GM12864 (cell line): Measurements from ENCODE around the gene EDRF1.
"Not testable (repeated sequence)": the region's sequence is repeated elsewhere in the genome, so short reads cannot be mapped to it uniquely, and the experiment has no call there.

Experiments
- DNase-seq: peaks from one replicate; pipeline ENCODE4 v3.0.0-alpha.2; 2011; ENCODE audit warnings: low read depth
- H3K4me3 ChIP-seq: 2 replicates; pipeline ENCODE4 v1.5.1; 2011; ENCODE audit warnings: mild to moderate bottlenecking, low read depth, low read length, control low read depth
- TF ChIP-seq, protein P1 (sequence below): IDR thresholded peaks from 2 replicates; pipeline ENCODE4 v1.5.1; 2011; ENCODE audit warnings: low read depth, mild to moderate bottlenecking, moderate library complexity, low read length, control low read depth, inconsistent platforms; ENCODE audit errors: missing control alignments

The EDRF1 gene

DNA sequence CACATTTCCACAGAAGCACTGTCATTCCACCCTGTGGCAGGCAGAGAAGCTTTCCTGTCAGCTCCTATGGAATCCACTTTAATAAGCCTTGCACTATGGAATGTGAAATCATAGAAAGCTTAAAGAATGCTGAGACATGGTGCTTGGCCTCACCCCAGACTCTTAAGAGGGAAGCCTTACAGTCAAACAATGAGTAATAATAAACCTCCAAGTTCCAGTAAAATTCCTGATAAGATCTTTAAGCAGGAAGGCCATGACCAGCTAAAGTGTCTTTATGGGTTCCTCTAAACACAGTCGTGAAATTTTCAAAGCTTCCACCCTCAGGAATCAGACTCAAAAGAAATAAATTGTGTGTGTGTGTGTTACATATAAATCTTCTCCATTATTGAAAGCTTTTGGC is 24.6 kb upstream of the EDRF1 start:
- no peak overlapping the region for H3K4me3 ChIP-seq
- no peak for DNase-seq
- TF ChIP-seq, protein P1, sequence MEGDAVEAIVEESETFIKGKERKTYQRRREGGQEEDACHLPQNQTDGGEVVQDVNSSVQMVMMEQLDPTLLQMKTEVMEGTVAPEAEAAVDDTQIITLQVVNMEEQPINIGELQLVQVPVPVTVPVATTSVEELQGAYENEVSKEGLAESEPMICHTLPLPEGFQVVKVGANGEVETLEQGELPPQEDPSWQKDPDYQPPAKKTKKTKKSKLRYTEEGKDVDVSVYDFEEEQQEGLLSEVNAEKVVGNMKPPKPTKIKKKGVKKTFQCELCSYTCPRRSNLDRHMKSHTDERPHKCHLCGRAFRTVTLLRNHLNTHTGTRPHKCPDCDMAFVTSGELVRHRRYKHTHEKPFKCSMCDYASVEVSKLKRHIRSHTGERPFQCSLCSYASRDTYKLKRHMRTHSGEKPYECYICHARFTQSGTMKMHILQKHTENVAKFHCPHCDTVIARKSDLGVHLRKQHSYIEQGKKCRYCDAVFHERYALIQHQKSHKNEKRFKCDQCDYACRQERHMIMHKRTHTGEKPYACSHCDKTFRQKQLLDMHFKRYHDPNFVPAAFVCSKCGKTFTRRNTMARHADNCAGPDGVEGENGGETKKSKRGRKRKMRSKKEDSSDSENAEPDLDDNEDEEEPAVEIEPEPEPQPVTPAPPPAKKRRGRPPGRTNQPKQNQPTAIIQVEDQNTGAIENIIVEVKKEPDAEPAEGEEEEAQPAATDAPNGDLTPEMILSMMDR: no peak

DNA sequence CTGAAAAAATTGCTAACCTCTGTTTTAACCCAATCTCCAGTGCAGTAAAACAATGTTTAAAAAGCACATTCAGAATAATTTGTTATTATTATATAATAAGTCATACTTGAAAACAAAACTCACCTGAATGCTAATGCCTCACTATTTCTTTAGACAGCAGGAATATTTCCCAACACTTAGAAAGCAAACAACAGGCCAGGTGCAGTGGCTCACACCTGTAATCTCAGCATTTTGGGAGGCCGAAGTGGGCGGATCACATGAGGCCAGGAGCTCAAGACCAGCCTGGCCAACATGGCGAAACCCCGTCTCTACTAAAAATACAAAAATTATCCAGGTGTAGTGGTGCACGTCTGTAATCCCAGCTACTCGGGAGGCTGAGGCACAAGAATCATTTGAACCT is 22.6 kb upstream of the EDRF1 start:
- DNase-seq, H3K4me3 ChIP-seq: not testable (repeated sequence)

DNA sequence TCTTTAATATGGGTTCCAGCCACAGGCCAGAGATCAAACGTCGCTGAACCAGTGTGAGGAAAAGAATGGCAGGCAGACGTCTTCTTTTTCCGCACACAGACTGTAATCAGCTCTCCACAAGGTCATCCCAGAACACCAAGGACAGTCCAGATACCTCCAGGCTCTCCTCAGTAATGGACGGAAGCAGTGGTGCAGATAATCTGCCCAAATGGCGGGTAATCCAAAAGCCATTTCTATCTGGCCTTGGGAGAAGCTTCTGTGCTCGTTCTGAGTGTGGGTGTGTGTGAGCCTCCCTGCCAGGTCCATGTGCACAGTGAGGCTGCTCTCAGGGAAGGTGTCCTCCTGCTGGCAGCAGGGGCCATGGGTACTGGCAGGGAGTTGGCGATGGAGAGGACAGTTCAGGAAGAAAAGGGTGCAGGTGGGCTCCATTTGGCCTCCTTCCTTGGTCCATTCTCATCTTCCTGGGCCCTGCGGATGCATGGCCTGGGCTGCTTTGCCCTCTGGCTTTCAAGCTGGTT is 21.0 kb upstream of the EDRF1 start:
- no peak for DNase-seq
- H3K4me3 ChIP-seq: no peak overlapping the region
- TF ChIP-seq, protein P1: no peak

DNA sequence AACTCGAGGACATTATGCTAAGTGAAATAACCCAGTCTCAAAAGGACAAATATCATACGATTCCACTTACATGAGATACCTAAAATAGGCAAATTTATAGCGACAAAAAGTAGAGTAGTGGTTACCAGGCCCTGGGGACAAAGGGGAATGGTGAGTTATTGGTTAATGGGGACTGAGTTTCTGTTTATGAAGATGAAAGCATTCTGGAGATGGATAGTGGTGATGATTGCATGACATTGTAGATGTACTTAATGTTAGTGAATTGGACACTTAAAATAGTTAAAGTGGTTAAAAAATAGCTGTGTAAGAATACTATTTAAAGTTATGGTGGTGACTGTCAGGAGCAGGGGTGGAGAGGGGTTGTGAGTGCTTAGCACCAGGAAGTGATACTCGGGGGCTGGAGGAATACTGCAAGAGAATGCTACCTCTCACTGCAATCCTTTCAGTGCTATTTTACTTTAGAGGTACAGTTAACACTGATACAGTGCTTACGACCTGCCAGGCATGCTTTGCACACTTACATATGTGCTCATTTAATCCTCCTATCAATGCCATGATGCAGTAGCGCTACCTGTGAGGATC is 19.9 kb upstream of the EDRF1 start:
- H3K4me3 ChIP-seq: no peak overlapping the region
- no peak for DNase-seq
- TF ChIP-seq, protein P1: no peak

DNA sequence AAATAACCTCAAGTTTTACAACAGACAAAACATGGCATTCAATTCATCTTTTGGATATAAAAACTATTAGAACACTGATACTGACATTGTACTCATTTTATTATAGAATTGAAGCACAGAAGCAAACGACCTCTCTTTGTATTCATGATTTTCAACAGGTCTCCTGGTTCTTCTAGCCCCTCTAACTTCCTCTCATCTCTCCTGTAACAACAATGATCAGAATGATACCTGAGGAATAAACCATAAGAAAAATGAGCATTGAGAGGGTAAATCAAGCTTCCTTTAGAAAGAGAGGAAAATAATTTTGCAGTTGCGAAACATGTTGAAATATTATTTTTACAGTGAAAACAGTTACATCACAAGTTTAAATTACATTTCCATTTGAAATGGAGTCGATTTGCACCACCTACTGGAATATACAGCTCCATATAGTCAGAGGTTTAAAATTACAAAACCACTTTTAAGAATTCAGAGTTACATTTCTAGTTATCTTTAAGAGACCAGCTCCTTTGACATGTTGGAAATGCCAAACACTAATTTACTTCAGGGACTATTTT is 19.1 kb upstream of the EDRF1 start:
- TF ChIP-seq, protein P1: no peak
- no peak overlapping the region for H3K4me3 ChIP-seq
- no peak for DNase-seq

DNA sequence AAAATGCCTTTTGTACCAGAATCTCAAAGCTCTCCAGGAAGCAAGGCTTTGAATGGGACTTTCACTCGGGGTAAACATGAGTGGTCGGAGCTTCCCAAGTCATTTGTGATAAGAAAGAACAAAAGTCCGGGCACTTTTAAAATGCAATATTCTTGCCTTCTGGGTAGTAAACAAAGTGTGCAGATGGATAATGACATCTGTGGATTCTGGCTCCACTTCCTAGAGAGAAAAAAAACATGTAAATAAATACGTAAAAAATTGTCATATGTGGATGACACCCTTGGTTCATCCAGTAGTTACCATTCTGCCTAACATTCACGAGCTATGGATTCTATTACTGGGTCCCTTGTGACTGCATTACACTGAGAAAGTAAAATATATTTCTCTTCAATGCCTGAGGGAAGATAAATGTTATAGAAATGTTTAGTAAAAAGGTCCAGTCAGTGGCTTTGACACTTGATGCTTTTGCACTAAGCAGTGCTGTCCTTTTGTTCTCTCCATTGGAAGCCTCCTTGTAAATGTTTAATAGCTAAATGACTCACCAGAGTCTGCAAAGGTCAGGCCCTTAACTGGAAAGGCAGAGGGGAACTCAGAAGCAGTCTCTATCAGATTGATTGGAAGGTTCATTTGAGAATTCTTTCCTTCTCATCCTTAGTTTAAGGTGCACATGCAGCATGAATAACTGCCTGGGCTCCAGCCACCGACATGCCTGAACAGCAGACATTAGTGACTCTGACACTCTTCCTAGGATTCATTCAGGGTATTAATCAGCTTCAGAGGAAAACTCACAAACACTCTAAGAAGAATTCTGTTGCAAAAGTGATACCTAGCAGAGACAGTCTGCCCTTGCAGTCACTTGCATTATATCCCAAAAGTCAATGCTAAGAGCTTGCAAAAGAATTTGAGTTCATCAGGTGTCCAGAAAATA is 11.7 kb upstream of the EDRF1 start:
- H3K4me3 ChIP-seq: no peak overlapping the region
- no peak for DNase-seq
- TF ChIP-seq, protein P1: no peak

DNA sequence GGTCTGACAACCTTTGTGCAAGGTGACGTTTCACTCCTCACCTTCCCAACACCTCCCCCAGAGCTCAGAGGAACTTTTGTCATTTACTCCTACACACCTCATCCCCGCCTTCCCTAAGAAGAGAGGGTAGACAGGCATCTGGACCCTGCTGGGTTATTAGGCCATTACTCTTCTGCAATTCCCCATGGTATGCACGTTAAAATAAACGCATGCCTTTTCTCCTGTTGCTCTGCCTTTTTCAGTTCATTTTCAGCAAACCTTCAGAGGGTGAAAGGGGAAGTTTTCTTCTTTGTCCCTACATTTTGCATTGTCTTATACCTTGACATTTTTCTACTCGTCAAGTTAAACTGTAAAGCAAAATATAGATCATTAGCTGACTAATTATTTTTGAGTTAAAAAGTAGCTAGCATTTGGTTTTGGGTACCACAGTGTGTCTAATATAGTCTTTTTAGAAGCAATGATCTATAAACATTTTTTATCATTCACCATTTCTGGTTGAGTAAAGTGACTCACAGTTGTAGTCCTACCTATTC is 10.5 kb upstream of the EDRF1 start:
- no peak overlapping the region for H3K4me3 ChIP-seq
- DNase-seq: no peak
- TF ChIP-seq, protein P1: no peak
